ENCODE data around the gene MTERF4.

MTERF4 gene

DNA sequence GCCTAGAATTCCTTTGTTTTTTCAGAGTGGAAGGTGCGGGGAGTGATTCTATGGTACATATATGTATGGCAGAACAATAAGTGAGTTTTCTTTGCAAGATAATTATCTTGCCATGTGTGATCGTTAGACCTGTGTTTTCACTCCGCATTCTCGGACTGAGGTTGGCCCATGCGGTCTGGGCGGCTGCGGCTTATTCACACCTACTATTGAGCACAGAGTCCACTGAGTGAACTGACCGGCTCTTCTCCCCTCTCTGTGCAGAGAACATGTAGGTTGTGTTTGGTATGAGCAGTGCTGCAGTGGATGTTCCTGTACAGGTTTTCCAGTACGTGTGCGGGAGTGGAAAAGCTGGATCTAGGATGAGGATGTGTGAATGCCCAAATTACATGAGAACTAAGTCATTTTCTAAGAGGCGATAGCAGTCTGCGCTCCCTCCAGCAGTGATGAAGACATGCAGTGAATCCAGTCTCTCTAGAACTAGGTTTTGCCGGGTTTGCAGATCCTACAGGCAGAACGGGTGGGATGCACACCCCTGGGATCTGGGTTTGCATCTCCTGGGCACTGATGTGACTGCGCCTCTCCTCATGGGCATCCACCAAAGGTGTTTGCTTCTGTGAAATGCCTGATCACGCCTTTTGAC lies 27.1 kb downstream of the MTERF4 start:
- Histone ChIP-seq H2AFZ (ENCODE audit: low read depth, low read length) (no peak overlapping the region), H3K9me3 (ENCODE audit: insufficient read depth, low read length) (no peaks in the 10 kb centered on the region), H4K20me1 (ENCODE audit: insufficient read depth, low read length) (no peaks in the 10 kb centered on the region), H3K4me2 (ENCODE audit: low read length) (no peak overlapping the region), H3K4me1 (ENCODE audit: low read length) (peaks cover 9% of the 10 kb centered on the region), H3K36me3 (replicated peaks; ENCODE audit: low read depth, low read length) (no peaks in the 10 kb centered on the region), H3K27ac (ENCODE audit: low read length) (no peak overlapping the region), H3K4me3 (ENCODE audit: low read length) (no peak overlapping the region), H3K27me3 (ENCODE audit: low read depth, low read length) (no peaks in the 10 kb centered on the region), H3K79me2 (ENCODE audit: low read length) (no peaks in the 10 kb centered on the region), H3K9ac (ENCODE audit: low read length) (no peak overlapping the region)
- no peak for TF ChIP-seq EZH2phosphoT487 (IDR thresholded peaks at IDR 0.05; ENCODE audit: low read depth)
- TF ChIP-seq CTCF (IDR thresholded peaks at IDR 0.05; ENCODE audit: low read depth, low read length) = no peak

- Histone ChIP-seq H3K4me2 (ENCODE audit: low read length) (no peak overlapping the region), H3K27me3 (ENCODE audit: low read depth, low read length) (no peaks in the 10 kb centered on the region), H3K9me3 (ENCODE audit: insufficient read depth, low read length) (no peaks in the 10 kb centered on the region), H2AFZ (ENCODE audit: low read depth, low read length) (no peak overlapping the region), H3K79me2 (ENCODE audit: low read length) (no peaks in the 10 kb centered on the region), H3K36me3 (replicated peaks; ENCODE audit: low read depth, low read length) (no peaks in the 10 kb centered on the region), H3K4me3 (ENCODE audit: low read length) (no peak overlapping the region), H4K20me1 (ENCODE audit: insufficient read depth, low read length) (no peaks in the 10 kb centered on the region), H3K27ac (ENCODE audit: low read length) (no peak overlapping the region), H3K9ac (ENCODE audit: low read length) (no peak overlapping the region), H3K4me1 (ENCODE audit: low read length) (peaks cover 9% of the 10 kb centered on the region)
- no peak for TF ChIP-seq EZH2phosphoT487 (IDR thresholded peaks at IDR 0.05; ENCODE audit: low read depth)
- no peak for TF ChIP-seq CTCF (IDR thresholded peaks at IDR 0.05; ENCODE audit: low read depth, low read length)
Observed at GRCh38 chr2:241074065-241074818, 27.8 kb downstream of the MTERF4 start.

DNA sequence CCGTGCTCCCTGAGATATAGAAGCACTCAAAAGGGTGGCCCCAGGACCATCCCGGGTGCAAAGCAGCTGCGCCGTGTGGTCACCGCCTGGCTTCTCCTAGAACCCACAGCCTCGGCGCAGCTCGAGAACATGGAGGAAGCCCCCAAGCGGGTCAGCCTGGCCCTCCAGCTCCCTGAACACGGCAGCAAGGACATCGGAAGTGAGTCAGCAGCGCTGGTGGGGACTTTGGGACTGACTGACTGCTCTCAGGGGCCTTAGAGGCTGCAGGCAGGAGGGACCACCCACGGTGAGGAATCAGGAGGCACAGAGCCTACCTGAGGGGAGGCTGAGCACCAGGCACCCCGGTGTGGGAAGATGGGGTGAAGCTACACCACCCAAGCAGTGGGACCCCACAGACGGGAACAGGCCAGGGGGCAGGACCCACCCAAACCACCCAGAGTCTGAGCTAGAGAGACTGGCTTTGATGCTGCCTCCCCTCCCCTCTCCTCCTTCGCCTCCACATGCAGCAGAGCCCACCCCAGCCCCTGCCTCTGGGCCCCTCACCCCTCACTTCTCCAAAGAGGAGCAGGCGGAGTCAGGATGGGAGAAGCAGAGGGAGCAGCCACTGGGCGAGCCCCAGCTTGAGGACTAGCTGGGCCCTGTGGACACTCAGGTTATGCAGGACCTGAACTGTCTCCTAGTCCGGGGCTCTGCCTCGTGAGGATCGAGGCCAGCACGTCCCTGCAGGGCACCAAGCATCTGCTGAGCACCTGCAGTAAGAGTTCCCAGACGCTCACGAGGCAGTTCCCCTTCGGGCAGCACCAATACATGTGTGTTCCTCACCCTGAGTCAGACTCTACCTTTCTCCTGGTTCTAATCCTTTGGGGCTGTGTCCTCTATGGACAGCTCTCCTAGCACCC lies 28.7 kb downstream of the MTERF4 start:
- H4K20me1 ChIP-seq (ENCODE audit: insufficient read depth, low read length) = no peaks in the 10 kb centered on the region
- H2AFZ ChIP-seq (ENCODE audit: low read depth, low read length) = no peak overlapping the region
- H3K27me3 ChIP-seq (ENCODE audit: low read depth, low read length) = no peaks in the 10 kb centered on the region
- no peak overlapping the region for H3K27ac ChIP-seq (ENCODE audit: low read length)
- no peak overlapping the region for H3K4me3 ChIP-seq (ENCODE audit: low read length)
- H3K9me3 ChIP-seq (ENCODE audit: insufficient read depth, low read length) = no peaks in the 10 kb centered on the region
- H3K4me1 ChIP-seq (ENCODE audit: low read length) = peaks cover 6% of the 10 kb centered on the region
- H3K79me2 ChIP-seq (ENCODE audit: low read length) = no peaks in the 10 kb centered on the region
- no peak overlapping the region for H3K4me2 ChIP-seq (ENCODE audit: low read length)
- TF ChIP-seq EZH2phosphoT487 (IDR thresholded peaks at IDR 0.05; ENCODE audit: low read depth) (no peak), CTCF (IDR thresholded peaks at IDR 0.05; ENCODE audit: low read depth, low read length) (no peak)
- H3K36me3 ChIP-seq (replicated peaks; ENCODE audit: low read depth, low read length) = no peaks in the 10 kb centered on the region
- H3K9ac ChIP-seq (ENCODE audit: low read length) = no peak overlapping the region

All from OCI-LY3 (cell line).